Hematopoietic multipotent progenitor cell treated with erythropoietin and hydrocortisone succinate and interleukin-3 and kit ligand, for 17 days (in vitro differentiated cells): ENCODE data around the gene PRB2.
"Not testable (repeated sequence)": the region's sequence is repeated elsewhere in the genome, so short reads cannot be mapped to it uniquely, and the experiment has no call there.

ENCODE experiments used
- DNase-seq: peaks from one replicate; pipeline ENCODE4 v3.0.0-alpha.2; 2015; ENCODE audit warnings: low spot score

Gene PRB2

GRCh38 chr12:11395467-11395866 is at the start of gene PRB2:
PRB2 (minus strand) TSS chr12:11395567; CDS start chr12:11395529, 38 bp downstream.
- DNase-seq, result not testable (repeated sequence)

GRCh38 chr12:11437966-11438365 is 42.6 kb upstream of the PRB2 start:
- DNase-seq, result no peak

DNA sequence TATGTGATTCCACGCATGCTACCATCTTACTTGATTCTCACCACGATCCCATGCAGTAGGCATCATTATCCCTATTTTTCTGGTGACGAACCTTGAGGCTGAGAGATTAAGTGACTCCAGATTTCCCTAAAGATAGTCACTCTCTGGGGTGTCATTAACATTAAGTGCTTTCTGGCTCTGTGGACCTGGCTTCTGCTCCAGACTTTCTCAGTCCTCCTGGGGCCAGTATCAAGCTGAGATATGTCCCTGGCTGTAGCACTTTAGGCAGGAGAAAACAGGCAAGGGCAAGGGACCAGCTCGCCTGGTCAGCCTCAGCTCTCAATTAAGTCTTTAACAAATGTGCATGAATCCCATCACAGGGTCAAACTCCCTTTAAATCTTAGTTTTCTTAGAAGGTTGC is 38.3 kb upstream of the PRB2 start:
- DNase-seq, result no peak

DNA sequence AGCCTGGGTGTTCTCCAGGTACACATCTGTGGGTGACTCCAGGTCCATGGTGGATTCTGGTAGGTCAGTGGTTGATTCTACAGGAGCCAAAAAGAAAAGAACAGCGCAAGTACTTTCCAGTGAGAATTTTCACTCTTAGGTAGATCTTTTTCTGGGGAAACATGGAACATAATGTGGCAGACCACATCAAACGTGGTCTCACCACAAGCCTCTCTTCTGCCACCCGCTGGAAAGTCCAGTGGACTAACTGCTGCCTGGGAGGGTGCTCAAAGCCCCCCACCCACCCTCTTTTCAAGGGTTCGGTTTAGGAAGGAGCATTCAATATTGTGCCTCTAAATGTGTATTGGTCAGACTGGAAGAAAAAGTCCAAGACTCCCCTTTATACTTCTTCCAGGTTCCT is 36.1 kb upstream of the PRB2 start:
- DNase-seq, result no peak

GRCh38 chr12:11427341-11427740 is 32.0 kb upstream of the PRB2 start:
- DNase-seq, result no peak

DNA sequence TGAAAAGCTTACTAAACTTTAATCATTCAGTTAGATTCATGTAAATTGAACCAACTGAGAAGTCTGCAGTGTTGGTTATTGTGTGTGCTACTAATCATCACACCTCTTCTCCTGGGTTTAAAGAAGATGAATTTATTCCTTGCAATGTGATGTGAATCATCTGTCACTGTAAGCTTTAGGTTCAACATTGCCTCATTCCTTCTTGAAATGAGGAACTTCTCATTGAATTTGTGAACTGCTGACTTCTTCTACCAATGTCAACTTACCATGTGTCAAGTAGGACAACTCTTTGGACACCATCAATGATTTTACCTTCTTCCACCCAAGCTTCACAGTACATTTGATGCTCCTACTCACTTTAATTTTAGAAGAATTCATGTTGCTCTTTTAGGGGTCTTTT is 17.4 kb upstream of the PRB2 start:
- DNase-seq, result no peak

DNA sequence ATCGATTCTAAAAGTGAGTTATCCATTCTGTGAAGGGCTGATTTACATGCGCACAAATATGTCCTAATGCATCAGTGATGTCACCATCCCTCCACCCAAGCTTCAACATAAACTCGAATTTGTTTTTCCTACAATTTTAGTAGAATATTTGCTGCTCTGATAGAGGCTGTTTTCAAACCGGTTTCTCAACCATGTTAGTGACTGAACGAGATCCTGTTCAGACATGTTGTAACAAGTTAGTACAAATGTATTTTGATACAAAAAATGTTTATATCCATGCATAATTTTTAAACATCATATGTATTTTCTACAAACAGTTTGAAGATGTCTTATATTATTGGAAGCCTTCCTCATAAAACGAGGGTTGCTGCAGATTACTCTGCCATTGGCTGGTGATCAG is 12.7 kb upstream of the PRB2 start:
- no peak for DNase-seq

- no peak for DNase-seq
Measured at GRCh38 chr12:11397366-11397765, 2.0 kb upstream of the PRB2 start.

- not testable (repeated sequence) for DNase-seq
Measured at GRCh38 chr12:11391456-11391855, 3.9 kb downstream of the PRB2 start.

DNA sequence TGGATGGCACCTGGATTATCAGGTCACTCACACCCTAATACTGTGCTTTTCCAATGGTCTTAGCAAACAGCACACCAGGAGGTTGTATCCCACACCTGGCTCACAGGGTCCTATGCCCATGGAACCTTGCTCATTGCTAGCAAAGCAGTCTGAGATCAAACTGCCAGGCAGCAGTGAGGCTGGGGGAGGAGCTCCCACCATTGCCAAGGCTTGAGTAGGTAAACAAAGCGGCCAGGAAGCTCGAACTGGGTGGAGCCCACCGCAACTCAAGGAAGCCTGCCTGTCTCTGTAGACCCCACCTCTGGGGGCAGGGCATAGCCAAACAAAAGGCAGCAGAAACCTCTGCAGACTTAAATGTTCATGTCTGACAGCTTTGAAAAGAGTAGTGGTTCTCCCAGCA is 17.9 kb downstream of the PRB2 start:
- DNase-seq, result not testable (repeated sequence)

GRCh38 chr12:11361151-11361550 is 34.2 kb downstream of the PRB2 start:
- DNase-seq, result no peak

DNA sequence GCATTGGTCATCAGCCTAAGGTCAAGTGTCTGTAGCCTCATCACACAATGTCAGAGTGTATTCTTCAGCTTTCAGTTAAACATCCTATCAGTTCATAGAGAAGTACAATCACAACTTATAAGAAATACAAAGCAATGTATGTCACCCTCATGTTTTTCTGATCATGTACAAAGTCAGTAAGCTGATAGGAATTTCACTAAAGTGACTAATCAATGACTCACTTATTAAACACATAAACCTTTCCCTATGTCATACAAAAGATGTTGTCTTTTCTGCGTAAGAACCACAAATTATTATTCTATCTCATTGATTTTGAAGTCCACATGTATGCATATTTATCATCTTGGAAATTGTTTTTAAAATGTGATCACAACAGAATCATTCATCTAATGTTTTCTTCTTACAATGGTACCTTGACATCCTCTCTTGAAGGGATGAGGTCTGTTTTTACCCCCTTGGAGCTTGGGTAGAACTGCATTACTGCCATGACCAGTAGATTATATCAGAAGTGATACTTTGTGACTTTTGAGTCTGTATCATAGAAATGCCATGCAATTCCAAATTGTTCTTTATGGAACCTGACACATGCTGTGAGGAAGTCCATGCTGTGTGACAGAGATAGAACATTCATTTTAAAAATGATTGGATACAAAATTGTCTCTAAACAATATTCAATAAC is 35.0 kb downstream of the PRB2 start:
- not testable (repeated sequence) for DNase-seq

GRCh38 chr12:11351736-11352135 is 43.6 kb downstream of the PRB2 start:
- not testable (repeated sequence) for DNase-seq

DNA sequence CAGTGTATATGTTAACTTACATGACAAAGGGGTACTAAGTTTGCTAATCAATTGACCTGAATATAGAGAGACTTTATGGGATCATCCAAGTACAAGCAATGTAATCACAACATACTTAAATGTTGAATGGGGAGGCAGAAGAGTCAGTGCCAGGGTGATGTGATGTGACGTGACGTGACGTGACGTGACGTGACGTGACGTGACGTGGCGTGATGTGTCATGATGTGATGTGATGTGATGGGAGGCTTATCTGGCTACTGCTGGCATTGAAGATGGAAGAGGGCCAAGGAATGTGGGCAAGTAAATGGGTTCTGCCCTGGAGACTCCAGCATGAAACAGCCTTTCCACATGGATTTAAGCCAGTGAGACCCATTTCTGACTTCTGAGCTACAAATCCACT is 46.9 kb downstream of the PRB2 start:
- no peak for DNase-seq

- no peak for DNase-seq
Measured at GRCh38 chr12:11347810-11348209, 47.6 kb downstream of the PRB2 start.

GRCh38 chr12:11344500-11344899 is 50.9 kb downstream of the PRB2 start:
- no peak for DNase-seq
